PFSK-1 (cell line): ENCODE results near the gene SLC39A11.

Experiments used
- FOXP2 ChIP-seq: optimal IDR thresholded peaks from 2 replicates; pipeline ENCODE3; 2011; ENCODE audit warnings: borderline replicate concordance, control low read depth, inconsistent platforms; ENCODE audit not compliant: insufficient read depth; ENCODE audit errors: extremely low read length, extremely low read depth
- POLR2AphosphoS5 ChIP-seq: IDR thresholded peaks from 2 replicates; pipeline ENCODE4 v1.6.1; 2012; ENCODE audit warnings: low read depth, mild to moderate bottlenecking, control low read depth, low read length, moderate library complexity
- SIN3A ChIP-seq: IDR thresholded peaks from 2 replicates; pipeline ENCODE4 v1.6.1; 2012; ENCODE audit warnings: mild to moderate bottlenecking, low read length, moderate library complexity, borderline replicate concordance; ENCODE audit not compliant: insufficient read depth
- TAF1 ChIP-seq: IDR thresholded peaks from 2 replicates; pipeline ENCODE4 v1.6.1; 2012; ENCODE audit warnings: low read length, control low read depth, borderline replicate concordance; ENCODE audit not compliant: insufficient read depth
- TF ChIP-seq, protein P1 (sequence below), 2 experiments: IDR thresholded peaks; 2 replicates each; pipeline versions ENCODE4 v1.6.1 to v1.8.0; 2011 to 2012; ENCODE audit warnings: low read depth in 2 of 2, low read length in 2 of 2, control low read depth in 1 of 2, inconsistent platforms in 1 of 2, mild to moderate bottlenecking in 1 of 2, moderate library complexity in 1 of 2; ENCODE audit not compliant: insufficient read depth in 1 of 2

Gene SLC39A11

GRCh38 chr17:72778169-72779151, 314.0 kb downstream of the SLC39A11 start:
- no peak for TF ChIP-seq FOXP2
- TF ChIP-seq, protein P1, sequence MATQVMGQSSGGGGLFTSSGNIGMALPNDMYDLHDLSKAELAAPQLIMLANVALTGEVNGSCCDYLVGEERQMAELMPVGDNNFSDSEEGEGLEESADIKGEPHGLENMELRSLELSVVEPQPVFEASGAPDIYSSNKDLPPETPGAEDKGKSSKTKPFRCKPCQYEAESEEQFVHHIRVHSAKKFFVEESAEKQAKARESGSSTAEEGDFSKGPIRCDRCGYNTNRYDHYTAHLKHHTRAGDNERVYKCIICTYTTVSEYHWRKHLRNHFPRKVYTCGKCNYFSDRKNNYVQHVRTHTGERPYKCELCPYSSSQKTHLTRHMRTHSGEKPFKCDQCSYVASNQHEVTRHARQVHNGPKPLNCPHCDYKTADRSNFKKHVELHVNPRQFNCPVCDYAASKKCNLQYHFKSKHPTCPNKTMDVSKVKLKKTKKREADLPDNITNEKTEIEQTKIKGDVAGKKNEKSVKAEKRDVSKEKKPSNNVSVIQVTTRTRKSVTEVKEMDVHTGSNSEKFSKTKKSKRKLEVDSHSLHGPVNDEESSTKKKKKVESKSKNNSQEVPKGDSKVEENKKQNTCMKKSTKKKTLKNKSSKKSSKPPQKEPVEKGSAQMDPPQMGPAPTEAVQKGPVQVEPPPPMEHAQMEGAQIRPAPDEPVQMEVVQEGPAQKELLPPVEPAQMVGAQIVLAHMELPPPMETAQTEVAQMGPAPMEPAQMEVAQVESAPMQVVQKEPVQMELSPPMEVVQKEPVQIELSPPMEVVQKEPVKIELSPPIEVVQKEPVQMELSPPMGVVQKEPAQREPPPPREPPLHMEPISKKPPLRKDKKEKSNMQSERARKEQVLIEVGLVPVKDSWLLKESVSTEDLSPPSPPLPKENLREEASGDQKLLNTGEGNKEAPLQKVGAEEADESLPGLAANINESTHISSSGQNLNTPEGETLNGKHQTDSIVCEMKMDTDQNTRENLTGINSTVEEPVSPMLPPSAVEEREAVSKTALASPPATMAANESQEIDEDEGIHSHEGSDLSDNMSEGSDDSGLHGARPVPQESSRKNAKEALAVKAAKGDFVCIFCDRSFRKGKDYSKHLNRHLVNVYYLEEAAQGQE (IDR thresholded peaks at IDR 0.05; ENCODE audit: insufficient read depth in 1 of 2, low read depth in 2 of 2, low read length in 2 of 2): peak in 1 of 2 experiments; percentile 69; a peak in 1 of 4 replicates
- TF ChIP-seq TAF1: no peak
- TF ChIP-seq SIN3A: no peak

- TF ChIP-seq POLR2AphosphoS5: no peak
- TF ChIP-seq SIN3A: no peak
- no peak for TF ChIP-seq FOXP2
- TF ChIP-seq, protein P1 (IDR thresholded peaks at IDR 0.05; ENCODE audit: insufficient read depth in 1 of 2, low read depth in 2 of 2, low read length in 2 of 2): no peak
- TF ChIP-seq TAF1: no peak
These were observed 316.6 kb downstream of the SLC39A11 start for GRCh38 chr17:72775919-72776318.

- TF ChIP-seq, protein P1 (IDR thresholded peaks at IDR 0.05; ENCODE audit: insufficient read depth in 1 of 2, low read depth in 2 of 2, low read length in 2 of 2): no peak
- TF ChIP-seq FOXP2 (no peak), POLR2AphosphoS5 (no peak), SIN3A (no peak), TAF1 (no peak)
These were observed 317.3 kb downstream of the SLC39A11 start for GRCh38 chr17:72775237-72775636.

- no peak for TF ChIP-seq SIN3A
- no peak for TF ChIP-seq FOXP2
- no peak for TF ChIP-seq POLR2AphosphoS5
- TF ChIP-seq, protein P1 (IDR thresholded peaks at IDR 0.05; ENCODE audit: insufficient read depth in 1 of 2, low read depth in 2 of 2, low read length in 2 of 2): no peak
- TF ChIP-seq TAF1: no peak
These were observed 318.3 kb downstream of the SLC39A11 start for GRCh38 chr17:72774236-72774635.
